NCI-H2227 treated with DMSO at 0.1 percent for 48 hours (cell line): ENCODE results near the gene SHCBP1L.

Source experiments
- DNase-seq: peaks from one replicate; lab custom pipeline; 2025; lab: John Stamatoyannopoulos, UW

The SHCBP1L gene

DNA sequence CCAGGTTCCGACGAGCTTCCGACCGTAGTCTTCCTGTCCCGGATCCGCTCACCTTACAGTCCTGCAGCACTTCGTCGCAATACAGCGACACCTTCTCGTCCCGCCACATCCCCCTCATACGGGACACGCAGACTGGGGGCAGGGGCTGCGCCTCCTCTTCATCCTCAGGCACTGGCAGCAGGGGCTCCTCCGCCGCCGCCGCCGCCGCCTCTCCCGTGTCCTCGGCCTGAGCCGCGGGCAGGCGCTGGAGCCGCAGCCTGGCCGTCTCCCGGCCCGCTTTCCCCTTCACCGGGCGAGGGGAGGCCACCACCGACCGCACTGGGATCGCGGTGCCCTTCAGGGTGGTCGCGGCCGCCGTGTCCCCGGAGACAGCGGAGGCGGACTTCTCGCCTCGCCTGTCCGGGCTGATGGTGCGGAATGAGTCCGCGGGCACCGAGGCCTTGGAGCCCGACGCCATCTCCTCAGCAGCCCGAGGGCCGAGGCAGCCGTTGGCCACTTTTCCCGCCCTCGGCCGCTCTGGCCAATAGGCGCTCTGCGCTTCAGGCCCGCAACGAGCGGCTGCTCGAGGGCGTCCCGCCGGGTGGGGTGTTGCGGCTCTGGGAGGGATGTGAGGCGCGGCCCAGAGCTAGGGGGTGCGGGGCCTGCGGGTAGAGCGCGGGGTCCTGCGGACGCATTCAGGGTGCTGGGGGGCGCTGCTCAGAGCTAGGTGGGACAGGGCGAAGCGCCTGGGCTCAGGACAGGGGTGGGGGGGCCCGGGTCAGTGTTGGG, at the start of gene SHCBP1L:
Gene SHCBP1L (minus strand): TSS at position 490 of the 768 bp plus-strand sequence. CDS start 33 bp downstream, at position 457.
- DNase-seq = no peak

DNA sequence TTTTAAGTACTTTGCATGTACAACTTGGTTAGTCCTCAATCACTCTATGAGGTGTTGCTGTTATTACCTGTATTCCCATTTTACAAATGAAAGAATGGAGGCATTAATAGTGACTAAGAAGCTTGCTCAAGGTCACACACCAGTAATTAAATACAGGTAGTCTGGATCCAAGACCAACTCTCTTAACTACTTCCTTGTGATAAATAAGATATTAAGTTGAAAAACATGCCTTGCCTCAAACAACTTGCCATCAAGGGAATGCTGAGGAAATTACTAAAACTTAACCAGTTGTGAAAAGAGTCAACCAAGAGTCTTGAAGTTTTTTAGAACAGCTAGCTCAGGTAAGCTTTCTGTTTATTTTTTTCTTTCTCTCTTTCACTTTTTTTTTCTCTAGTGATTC, 49.3 kb upstream of the SHCBP1L start:
- DNase-seq = no peak

DNA sequence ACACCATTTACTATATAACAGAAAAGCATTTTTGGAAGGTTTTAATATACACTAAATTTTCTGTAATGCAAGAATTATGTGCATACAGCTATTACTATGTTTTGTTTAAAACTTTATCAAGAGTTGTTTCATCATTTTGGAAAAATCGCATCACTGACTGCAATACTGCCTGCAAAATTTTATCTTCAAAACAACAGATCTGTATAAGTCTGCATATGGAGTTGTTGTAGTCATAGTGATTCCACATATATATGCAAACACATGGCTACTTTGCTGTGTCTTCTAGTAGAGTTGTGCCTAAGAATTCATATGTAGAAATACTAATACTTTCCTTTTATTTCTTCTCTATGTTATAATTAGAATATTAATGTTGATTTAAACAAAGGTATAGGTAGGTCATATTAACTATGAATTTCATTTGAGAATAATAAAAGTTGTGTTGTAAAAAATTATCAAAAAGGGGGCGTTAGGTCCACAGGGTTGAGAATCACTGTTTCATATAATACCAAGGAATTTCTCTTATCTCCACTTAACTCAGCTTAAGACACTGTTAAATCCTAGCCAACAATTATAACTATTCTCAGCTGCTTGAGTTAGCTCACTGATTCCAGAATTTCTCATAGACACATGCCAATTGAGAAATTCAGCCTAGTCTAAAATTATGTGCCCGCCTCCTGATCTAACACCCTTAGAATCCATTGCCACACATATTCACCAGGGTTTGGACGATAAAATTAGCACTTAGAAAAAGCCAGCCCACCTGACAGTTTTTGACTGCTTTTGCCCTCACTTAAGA, 47.4 kb upstream of the SHCBP1L start:
- no peak for DNase-seq

DNA sequence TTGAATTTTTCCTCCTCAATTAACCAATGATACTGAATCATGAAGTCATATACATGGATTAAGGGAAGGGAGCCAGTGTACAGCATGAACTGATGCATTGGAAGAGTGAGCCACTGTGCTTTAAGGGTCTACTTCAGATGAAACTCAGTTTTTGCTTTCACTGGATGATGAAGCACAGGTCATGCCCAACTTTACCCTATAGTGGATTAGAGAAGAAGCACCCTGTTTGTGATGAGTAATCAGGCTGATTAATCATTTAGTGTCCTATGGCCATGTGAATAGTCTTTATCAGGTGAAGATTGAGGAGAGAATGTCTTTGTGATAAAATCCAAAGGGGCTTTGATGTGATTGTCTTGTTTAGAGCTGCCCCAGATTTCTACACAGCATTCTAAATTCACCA, 45.5 kb upstream of the SHCBP1L start:
- no peak for DNase-seq

DNA sequence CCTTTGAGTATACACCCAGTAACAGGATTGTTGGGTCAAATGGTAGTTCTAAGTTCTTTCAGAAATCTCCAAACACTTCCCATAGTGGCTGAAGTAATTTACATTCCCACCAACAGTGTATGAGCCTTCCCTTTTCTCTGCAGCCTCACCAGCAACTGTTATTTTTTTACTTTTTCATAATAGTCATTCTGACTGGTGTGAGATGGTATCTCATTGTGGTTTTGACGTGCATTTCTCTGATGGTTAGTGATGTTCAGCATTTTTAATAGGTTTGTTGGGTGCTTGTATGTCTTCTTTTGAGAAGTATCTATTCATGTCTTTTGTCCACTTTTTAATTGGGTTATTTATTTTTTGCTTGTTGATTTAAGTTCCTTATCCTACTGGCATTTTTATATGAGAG, 43.9 kb upstream of the SHCBP1L start:
- DNase-seq = no peak

DNA sequence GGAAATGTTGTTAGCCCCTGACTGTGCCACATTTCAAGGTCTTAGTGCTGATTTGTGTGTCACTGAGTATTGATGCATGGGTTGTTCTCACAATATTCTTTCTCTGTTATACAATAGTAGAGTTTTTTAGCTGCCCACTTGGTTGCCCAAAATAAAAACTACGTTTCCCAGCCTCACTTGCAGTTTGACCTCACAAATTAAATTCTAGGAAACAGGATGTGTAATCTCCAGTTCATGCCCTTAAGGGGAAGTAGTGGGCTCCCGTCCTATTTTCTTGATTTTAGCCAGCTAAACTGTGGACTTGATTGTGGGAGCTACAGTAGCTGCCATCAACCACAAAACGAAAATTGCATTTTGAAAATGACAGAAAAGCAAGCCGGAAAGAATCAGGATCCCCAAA, 42.9 kb upstream of the SHCBP1L start:
- no peak for DNase-seq

DNA sequence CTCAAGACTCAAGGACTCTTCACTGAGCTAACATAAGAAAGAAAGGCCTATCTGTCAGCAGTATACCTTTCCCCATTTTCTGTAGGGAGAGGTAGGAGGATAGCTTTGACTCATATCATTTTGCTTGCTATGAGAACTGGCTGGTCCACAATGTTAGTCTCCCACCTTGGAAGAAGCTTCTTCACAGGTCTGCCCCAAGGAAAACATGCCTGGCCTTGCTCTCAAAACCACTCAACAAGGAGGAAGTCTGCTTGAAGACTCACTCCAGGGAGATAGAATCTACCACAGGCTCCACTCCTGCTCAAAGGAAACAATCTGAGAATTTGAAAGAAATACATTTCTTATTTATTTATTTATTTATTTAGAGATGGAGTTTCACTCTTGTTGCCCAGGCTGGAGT, 40.8 kb upstream of the SHCBP1L start:
- DNase-seq = no peak

DNA sequence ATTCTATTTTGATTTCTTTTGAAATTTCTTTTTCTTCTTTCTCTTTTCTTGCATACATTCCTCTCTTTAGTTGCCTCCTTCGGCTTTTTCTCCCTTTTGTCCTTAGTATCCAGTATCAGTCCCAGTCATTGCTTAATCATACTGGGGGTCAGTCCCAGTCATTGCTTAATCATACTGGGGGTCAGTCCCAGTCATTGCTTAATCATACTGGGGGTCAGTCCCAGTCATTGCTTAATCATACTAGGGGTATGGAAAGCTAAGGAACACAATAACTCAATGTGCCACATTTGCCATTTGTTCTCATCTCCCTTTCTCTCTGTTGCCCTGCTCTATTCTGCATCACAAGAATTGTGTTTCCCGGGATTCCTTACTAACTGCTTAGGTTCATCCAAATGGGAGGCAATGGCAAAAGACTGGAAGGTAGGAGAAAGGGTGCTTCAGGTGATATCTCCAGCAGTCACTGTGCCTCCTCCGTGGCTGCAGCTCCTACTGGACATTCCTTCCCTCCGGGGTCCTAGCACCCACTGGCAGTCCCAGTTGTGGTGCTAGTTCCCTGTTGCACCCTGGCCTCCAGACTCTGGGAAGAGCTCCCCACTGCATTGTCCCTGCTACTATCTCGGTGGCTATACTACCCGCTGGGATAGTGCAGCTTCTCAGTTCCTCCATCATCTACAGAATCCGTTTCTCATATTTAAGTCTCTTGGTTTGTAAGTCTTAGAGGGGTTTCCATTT, 37.6 kb upstream of the SHCBP1L start:
- no peak for DNase-seq

DNA sequence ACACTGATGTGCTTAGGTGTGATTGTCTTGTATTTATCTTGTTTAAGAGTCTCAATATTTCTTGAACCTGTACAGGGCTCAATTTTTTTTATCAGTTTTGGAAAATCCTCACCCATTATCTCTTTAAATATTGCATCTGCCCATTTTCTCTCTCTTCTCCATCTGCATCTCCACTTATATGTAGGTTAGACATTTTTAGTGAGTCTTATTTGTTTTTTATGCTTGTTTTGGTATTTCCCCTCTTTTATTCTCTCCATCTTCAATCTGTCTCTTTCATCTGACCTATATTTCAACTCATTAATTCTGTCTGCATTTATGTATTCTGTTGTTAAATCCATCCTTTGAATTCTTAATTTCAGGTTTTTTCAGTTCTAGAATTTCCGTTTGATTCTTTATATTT, 32.9 kb upstream of the SHCBP1L start:
- DNase-seq = no peak

DNA sequence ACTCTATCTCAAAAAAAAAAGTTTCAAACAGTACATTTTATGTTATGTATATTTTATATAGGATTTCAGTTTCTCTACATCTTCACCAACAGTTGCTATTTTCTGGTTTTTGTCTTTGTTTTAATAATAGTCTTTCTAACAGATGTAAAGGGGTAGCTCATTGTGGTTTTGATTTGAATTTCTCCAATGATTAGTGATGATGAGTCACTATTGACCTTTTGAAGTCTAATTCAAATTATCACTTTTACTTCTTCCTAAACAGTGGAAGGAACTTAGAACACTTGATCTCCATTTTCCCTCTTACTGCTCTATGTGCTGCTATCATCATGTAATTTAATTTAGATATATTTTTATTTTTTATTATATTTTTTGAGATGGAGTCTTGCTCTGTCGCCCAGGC, 31.7 kb upstream of the SHCBP1L start:
- no peak for DNase-seq

DNA sequence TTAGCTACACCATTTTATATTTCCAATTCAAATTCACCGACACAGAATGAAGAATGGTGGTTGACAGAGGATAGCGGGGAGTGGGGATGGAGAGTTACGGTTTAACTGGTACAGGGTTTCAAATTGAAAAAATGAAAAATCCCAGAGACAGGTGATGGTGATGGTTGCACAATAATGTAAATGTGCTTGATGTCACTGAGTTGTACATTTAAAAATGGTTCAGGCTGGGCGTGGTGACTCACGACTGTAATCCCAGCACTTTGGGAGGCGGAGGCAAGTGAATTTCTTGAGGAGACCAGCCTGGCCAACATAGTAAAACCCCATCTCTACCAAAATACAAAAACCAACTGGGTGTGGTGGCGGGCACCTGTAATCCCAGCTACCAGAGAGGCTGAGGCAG, 31.2 kb upstream of the SHCBP1L start:
- no peak for DNase-seq

DNA sequence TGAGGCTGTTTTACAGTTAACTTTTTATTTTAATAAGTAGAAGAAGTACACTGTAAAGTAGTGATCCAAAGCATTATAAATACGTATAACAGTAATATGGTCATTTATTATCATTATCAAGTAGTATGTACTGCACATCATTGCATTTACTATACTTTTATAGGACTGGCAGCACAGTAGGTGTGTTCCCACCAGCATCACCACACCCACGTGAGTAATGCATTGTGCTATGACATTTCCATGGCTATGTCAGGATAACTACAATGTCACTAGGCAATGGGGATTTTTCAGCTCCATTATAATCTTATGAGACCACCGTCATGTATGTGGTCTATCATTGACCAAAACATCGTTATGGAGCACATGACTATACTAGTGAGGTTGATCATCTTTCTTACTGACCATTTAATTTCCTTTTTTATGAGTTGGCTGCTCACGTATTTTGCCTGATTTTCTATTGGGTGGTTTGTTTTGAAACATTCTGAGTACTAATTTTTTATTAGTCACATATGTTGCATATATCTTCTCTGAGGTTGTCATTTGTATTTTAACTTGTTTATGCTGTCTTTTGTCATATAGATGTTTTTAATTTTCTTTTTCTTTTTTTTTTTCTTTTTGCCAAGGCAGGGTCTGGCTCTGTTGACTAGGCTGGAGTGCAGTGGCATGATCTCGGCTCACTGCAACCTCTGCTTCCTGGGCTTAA, 25.3 kb upstream of the SHCBP1L start:
- no peak for DNase-seq

DNA sequence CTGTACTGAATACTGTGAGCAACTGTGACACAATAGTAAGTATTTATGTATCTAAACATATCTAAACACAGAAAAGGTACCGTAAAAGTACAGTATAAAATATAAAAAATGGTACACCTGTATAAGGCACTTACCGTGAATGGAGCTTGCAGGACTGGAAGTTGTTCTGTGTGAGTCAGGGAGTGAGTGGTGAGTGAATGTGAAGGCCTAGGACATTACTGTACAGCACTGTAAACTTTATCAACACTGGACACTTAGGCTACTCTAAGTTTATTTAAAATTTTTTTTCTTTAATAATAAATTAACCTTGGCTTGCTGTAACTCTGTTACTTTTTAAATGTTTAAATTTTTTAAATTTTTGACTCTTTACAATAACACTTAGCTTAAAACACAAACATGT, 24.5 kb upstream of the SHCBP1L start:
- DNase-seq = no peak

DNA sequence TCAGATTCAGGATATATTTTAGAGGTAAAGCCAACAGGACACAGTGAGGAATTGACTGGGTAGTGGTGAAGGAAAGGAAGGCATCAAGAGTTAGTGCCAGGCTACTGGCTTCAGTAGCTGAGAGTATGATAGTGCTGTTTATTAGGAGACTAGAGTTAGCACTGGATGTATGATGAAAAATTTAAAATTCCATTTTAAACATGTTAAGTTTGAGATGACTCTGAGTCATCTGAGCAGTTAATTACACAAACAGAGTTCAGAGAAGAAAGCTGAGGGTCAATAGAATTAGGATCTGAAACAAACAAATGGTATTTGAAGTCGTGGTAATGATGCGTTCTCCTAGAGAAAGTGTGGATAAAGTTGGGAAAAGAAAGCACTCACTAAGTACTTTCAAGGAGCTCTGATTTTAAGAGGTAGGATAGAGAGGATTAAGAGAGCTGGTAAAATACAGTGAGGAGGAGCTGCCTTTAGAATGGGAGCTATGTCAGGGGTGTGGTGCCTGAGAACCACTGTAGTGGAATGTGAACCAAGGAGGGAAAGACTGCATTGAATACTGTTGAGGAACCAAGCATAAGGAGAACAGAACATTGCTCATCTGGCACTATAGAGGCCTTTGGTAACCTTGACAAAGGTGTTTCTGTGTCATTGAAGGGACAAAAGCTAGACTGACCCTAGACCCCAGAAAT, 21.7 kb upstream of the SHCBP1L start:
- no peak for DNase-seq

DNA sequence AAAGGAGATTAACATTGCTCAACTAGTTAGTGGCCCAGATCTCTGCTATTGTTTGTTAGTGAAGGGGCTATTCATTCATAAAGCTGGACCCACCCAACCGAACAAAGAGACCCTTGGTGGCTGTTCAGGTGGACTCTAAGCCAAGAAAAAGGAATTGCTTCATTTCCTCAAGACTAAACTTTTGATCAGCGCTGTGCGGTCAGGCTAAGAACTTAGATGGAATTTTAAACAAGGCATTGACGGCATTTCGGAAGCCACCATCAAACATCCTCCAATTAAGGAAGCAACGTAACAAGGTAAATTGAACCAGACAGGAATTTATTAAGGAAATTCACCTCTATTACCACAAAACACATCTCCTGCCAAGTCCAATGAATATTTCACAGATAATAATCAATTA, 19.9 kb upstream of the SHCBP1L start:
- no peak for DNase-seq

DNA sequence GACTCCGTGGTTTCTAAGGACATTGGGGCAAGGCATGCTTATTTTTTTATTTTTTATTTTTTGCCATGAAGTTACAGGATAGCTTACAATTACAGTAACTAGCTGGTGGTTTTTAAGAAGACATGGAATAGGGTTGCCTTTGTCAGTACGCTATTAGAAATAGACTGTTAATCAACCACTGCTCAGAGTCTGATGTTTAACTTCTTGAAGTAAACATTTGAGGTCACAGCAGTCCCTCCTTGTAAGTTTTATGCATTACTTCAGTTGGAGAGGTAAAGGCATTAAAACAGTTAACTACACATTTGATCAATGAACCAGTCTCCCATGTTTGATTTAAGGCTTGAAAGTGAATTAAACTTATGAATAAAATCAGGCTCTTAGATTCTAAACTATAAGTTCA, 19.3 kb upstream of the SHCBP1L start:
- DNase-seq = no peak

DNA sequence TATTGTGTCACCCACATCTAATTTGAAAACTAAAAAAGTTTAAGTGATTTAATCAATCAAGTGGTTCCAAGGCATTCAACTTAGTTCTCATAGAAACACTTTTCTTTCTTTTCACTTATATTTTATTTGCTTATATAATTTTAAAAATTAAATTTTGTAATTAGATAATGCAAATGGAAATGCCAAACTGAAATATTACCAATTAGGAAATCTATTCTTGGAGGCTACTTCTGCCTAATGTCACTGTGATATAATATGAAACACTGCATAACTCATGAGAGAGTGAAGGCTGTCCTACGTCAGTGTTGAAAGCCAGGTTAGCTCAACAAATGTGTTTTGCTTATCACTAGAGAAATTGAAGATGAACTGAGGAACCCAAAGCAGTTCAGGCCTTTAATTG, 18.3 kb upstream of the SHCBP1L start:
- no peak for DNase-seq

DNA sequence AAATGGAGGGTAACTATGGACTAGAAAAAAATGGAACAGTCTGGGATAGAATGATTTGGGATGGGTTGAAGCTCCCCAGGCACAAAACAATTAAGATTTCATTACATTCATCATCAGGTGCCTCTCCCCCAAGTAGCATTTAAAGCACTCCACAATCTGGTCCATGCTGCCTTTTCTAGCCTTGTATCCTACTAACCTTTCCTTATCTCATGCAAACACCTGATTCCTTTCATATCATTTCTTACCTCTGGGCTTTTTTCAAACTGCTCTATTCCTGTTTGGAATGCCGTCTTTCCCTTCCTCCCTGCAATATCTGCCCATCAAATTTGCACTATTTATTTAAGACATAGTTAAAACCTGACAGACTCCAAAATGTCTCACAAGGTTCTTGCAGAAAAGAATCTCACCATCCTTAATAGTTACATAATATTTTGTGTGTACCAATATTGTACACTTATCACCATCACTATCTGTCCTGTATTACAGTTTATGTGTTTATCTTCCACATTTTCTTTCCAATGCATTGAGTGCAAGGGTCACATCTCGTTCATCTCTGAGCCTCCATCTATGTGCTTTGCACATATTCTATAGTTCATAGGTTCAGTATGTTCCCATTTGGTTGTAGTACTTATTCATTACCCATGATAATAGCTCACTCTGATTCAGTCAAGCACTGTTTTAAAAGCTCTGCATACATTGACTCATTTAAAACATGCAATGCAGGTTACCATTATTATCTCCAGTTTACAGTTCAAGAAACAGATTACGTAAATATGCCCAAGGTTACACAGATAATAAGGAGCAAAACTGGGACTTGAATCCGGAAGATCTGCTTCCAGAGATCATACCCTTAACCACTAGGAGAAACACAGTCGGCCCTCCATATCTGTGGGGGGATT, 16.1 kb upstream of the SHCBP1L start:
- no peak for DNase-seq

DNA sequence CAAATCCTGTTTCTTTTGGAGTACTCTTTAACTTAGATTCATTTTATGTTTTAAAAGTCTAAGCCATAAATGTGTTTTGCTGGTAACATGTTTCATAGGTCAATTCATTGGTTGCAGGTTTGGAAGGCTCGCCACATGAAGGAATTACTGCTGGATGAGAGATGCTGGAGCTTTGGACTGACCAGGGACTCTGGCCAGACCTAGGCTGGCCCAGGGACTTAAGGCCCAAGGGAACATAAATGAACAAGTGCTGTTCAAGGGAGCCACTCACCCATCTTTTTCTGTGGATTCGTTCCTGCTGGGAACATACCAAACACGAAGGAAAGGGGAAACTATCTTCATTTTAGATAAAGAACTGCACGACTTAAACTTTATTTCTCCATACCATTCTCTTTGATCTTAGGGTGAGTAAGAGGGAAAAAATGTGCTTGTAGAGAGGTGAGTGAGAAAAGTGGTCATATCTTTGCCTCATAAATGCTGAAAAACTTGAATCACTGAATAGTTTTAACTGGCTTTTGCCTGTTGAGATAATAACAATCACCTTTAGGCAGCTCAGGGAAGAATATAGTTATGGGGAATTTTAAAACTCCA, 15.3 kb upstream of the SHCBP1L start:
- DNase-seq = no peak

DNA sequence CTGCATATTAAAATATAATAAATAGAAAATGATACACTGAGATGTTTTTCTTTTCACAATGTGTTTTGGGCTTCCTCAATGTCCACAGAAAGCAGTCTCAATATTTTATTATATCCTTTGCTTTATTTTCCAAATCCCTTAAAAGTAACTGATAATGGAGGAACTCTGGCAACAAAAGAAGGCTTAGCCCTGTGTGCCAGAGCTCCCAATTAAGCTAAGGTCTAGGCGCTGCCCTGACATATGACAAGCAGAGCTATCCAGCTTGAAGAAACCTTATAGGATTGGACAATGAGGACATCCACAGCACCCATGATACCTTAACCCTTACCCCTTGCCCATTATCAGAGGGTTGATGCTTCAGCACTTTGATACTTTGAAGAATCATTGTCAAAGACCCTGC, 12.9 kb upstream of the SHCBP1L start:
- DNase-seq = no peak
